ENCODE measurements around the gene APOC1. TPM values are rescaled to one million over a fixed set of nuclear protein-coding genes. Genes with fewer than 3 reads are reported as not detected.

Gene APOC1
- total RNA-seq, 1 experiment from 2014 or later: 86.5 TPM

- ATAC-seq: no peak
- POLR2A ChIA-PET: interaction anchor here (1.2 to 1.8 kb wide), 5 partner anchors 14 to 200 kb away, joined by 4 to 12 read pairs (median 6); partner anchors contain the start of genes APOE, CLPTM1 and NECTIN2
- TF ChIP-seq ETV6 (CRISPR knock-in tag; IDR thresholded peaks at IDR 0.05): peak; percentile 22; the same call in 1 of the 2 replicates
- TF ChIP-seq, protein P1, sequence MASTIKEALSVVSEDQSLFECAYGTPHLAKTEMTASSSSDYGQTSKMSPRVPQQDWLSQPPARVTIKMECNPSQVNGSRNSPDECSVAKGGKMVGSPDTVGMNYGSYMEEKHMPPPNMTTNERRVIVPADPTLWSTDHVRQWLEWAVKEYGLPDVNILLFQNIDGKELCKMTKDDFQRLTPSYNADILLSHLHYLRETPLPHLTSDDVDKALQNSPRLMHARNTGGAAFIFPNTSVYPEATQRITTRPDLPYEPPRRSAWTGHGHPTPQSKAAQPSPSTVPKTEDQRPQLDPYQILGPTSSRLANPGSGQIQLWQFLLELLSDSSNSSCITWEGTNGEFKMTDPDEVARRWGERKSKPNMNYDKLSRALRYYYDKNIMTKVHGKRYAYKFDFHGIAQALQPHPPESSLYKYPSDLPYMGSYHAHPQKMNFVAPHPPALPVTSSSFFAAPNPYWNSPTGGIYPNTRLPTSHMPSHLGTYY (CRISPR knock-in tag; IDR thresholded peaks at IDR 0.05): no peak
- TF ChIP-seq, protein P2, sequence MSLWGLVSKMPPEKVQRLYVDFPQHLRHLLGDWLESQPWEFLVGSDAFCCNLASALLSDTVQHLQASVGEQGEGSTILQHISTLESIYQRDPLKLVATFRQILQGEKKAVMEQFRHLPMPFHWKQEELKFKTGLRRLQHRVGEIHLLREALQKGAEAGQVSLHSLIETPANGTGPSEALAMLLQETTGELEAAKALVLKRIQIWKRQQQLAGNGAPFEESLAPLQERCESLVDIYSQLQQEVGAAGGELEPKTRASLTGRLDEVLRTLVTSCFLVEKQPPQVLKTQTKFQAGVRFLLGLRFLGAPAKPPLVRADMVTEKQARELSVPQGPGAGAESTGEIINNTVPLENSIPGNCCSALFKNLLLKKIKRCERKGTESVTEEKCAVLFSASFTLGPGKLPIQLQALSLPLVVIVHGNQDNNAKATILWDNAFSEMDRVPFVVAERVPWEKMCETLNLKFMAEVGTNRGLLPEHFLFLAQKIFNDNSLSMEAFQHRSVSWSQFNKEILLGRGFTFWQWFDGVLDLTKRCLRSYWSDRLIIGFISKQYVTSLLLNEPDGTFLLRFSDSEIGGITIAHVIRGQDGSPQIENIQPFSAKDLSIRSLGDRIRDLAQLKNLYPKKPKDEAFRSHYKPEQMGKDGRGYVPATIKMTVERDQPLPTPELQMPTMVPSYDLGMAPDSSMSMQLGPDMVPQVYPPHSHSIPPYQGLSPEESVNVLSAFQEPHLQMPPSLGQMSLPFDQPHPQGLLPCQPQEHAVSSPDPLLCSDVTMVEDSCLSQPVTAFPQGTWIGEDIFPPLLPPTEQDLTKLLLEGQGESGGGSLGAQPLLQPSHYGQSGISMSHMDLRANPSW (CRISPR knock-in tag; conservative IDR thresholded peaks at IDR 0.05; ENCODE audit: low read depth): no peak
- no peak for TF ChIP-seq CREB1 (CRISPR knock-in tag; IDR thresholded peaks at IDR 0.05)
- no peak for TF ChIP-seq ESRRA (CRISPR knock-in tag; IDR thresholded peaks at IDR 0.05; ENCODE audit: borderline replicate concordance)
- TF ChIP-seq CTCF (IDR thresholded peaks at IDR 0.05): no peak
- TF ChIP-seq CBFB (CRISPR knock-in tag; IDR thresholded peaks at IDR 0.05; ENCODE audit: low read depth): no peak
- TF ChIP-seq, protein P3, sequence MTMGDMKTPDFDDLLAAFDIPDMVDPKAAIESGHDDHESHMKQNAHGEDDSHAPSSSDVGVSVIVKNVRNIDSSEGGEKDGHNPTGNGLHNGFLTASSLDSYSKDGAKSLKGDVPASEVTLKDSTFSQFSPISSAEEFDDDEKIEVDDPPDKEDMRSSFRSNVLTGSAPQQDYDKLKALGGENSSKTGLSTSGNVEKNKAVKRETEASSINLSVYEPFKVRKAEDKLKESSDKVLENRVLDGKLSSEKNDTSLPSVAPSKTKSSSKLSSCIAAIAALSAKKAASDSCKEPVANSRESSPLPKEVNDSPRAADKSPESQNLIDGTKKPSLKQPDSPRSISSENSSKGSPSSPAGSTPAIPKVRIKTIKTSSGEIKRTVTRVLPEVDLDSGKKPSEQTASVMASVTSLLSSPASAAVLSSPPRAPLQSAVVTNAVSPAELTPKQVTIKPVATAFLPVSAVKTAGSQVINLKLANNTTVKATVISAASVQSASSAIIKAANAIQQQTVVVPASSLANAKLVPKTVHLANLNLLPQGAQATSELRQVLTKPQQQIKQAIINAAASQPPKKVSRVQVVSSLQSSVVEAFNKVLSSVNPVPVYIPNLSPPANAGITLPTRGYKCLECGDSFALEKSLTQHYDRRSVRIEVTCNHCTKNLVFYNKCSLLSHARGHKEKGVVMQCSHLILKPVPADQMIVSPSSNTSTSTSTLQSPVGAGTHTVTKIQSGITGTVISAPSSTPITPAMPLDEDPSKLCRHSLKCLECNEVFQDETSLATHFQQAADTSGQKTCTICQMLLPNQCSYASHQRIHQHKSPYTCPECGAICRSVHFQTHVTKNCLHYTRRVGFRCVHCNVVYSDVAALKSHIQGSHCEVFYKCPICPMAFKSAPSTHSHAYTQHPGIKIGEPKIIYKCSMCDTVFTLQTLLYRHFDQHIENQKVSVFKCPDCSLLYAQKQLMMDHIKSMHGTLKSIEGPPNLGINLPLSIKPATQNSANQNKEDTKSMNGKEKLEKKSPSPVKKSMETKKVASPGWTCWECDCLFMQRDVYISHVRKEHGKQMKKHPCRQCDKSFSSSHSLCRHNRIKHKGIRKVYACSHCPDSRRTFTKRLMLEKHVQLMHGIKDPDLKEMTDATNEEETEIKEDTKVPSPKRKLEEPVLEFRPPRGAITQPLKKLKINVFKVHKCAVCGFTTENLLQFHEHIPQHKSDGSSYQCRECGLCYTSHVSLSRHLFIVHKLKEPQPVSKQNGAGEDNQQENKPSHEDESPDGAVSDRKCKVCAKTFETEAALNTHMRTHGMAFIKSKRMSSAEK (CRISPR knock-in tag; IDR thresholded peaks at IDR 0.05; ENCODE audit: borderline replicate concordance): no peak
- peak; percentile 86 for TF ChIP-seq ZNF416 (CRISPR knock-in tag; IDR thresholded peaks at IDR 0.05)
- no peak for TF ChIP-seq EMX1 (CRISPR knock-in tag; IDR thresholded peaks at IDR 0.05)
- TF ChIP-seq SMAD4 (CRISPR knock-in tag; IDR thresholded peaks at IDR 0.05): no peak
- TF ChIP-seq RELA (CRISPR knock-in tag; IDR thresholded peaks at IDR 0.05; ENCODE audit: borderline replicate concordance): no peak
- peak; percentile 44; the same call in 1 of the 2 replicates for TF ChIP-seq KAT7 (CRISPR knock-in tag; IDR thresholded peaks at IDR 0.05; ENCODE audit: borderline replicate concordance)
- TF ChIP-seq GRHL2 (CRISPR knock-in tag; IDR thresholded peaks at IDR 0.05; ENCODE audit: insufficient replicate concordance, severe bottlenecking): no peak
- no peak for TF ChIP-seq JUN (CRISPR knock-in tag; IDR thresholded peaks at IDR 0.05)
- TF ChIP-seq ZNF138 (CRISPR knock-in tag; conservative IDR thresholded peaks at IDR 0.05): no peak
- TF ChIP-seq OVOL2 (CRISPR knock-in tag; IDR thresholded peaks at IDR 0.05; ENCODE audit: borderline replicate concordance): no peak
- no peak for TF ChIP-seq TCF7 (CRISPR knock-in tag; IDR thresholded peaks at IDR 0.05; ENCODE audit: low read depth)
- TF ChIP-seq FOXP1 (CRISPR knock-in tag; IDR thresholded peaks at IDR 0.05; ENCODE audit: borderline replicate concordance): peak; percentile 70
- TF ChIP-seq, protein P4, sequence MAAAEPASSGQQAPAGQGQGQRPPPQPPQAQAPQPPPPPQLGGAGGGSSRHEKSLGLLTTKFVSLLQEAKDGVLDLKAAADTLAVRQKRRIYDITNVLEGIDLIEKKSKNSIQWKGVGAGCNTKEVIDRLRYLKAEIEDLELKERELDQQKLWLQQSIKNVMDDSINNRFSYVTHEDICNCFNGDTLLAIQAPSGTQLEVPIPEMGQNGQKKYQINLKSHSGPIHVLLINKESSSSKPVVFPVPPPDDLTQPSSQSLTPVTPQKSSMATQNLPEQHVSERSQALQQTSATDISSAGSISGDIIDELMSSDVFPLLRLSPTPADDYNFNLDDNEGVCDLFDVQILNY (CRISPR knock-in tag; IDR thresholded peaks at IDR 0.05): 0 out of 2 replicates have a peak, but pooled peaks have one; percentile 18
- TF ChIP-seq, protein P5, sequence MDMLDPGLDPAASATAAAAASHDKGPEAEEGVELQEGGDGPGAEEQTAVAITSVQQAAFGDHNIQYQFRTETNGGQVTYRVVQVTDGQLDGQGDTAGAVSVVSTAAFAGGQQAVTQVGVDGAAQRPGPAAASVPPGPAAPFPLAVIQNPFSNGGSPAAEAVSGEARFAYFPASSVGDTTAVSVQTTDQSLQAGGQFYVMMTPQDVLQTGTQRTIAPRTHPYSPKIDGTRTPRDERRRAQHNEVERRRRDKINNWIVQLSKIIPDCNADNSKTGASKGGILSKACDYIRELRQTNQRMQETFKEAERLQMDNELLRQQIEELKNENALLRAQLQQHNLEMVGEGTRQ (CRISPR knock-in tag; IDR thresholded peaks at IDR 0.05): peak; percentile 29; the same call in 1 of the 2 replicates
- TF ChIP-seq ZNF423 (CRISPR knock-in tag; IDR thresholded peaks at IDR 0.05): no peak
- TF ChIP-seq SP1 (CRISPR knock-in tag; conservative IDR thresholded peaks at IDR 0.05): peak; percentile 99
- TF ChIP-seq, protein P6, sequence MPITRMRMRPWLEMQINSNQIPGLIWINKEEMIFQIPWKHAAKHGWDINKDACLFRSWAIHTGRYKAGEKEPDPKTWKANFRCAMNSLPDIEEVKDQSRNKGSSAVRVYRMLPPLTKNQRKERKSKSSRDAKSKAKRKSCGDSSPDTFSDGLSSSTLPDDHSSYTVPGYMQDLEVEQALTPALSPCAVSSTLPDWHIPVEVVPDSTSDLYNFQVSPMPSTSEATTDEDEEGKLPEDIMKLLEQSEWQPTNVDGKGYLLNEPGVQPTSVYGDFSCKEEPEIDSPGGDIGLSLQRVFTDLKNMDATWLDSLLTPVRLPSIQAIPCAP (CRISPR knock-in tag; IDR thresholded peaks at IDR 0.05): 0 out of 2 replicates have a peak, but pooled peaks have one; percentile 33
Observed at GRCh38 chr19:44891016-44891882, 23.2 kb upstream of the APOC1 start, which contains the start of gene TOMM40. Gene TOMM40, plus strand, starts transcription at chr19:44891254. Its CDS starts 162 bp downstream, at chr19:44891416.

More at GRCh38 chr19:44891016-44891882, 23.2 kb upstream of the APOC1 start, which contains the start of gene TOMM40:
- Mint-ChIP-seq H3K36me3 (peaks cover 63% of the 10 kb centered on the region), H3K9me3 (no peaks in the 10 kb centered on the region), H3K4me3 (peak within 1 kb of the TSS; percentile 93), H3K27me3 (ENCODE audit: low read depth) (no peaks in the 10 kb centered on the region; the same call in 1 of the 2 replicates), H3K4me1 (peaks cover 21% of the 10 kb centered on the region), H3K27ac (peak within 1 kb of the TSS; percentile 97)
- DNase-seq (ENCODE audit: low spot score): peak; percentile 65
- CTCF ChIA-PET: interaction anchor here (1.2 to 1.9 kb wide), 9 partner anchors 13 to 202 kb away, joined by 3 to 13 read pairs (median 7); partner anchors contain the start of gene APOE
